ENCODE measurements around the gene KCNQ5.
"Not testable (repeated sequence)": the region's sequence is repeated elsewhere in the genome, so short reads cannot be mapped to it uniquely, and the experiment has no call there.

The KCNQ5 gene

GRCh38 chr6:72898313-72898712, 276.4 kb downstream of the KCNQ5 start:
- DNase-seq = not testable (repeated sequence)

GRCh38 chr6:72905705-72906478, 284.0 kb downstream of the KCNQ5 start:
- no peak for DNase-seq

GRCh38 chr6:72911463-72912155, 289.7 kb downstream of the KCNQ5 start:
- no peak for DNase-seq

- DNase-seq = no peak
Observed at GRCh38 chr6:72913797-72914196, 291.9 kb downstream of the KCNQ5 start.

GRCh38 chr6:72916298-72916697, 294.4 kb downstream of the KCNQ5 start:
- no peak for DNase-seq

- no peak for DNase-seq
Observed at GRCh38 chr6:72916906-72917305, 295.0 kb downstream of the KCNQ5 start.

GRCh38 chr6:72922401-72922800, 300.5 kb downstream of the KCNQ5 start:
- DNase-seq = no peak

- DNase-seq = no peak
Observed at GRCh38 chr6:72925136-72925535, 303.3 kb downstream of the KCNQ5 start.

GRCh38 chr6:72930556-72931132, 308.8 kb downstream of the KCNQ5 start:
- DNase-seq = no peak

GRCh38 chr6:72931325-72931887, 309.5 kb downstream of the KCNQ5 start:
- DNase-seq = no peak

GRCh38 chr6:72933233-72933632, 311.4 kb downstream of the KCNQ5 start:
- no peak for DNase-seq

- no peak for DNase-seq
Observed at GRCh38 chr6:72936766-72937559, 315.1 kb downstream of the KCNQ5 start.

GRCh38 chr6:72938104-72938503, 316.2 kb downstream of the KCNQ5 start:
- DNase-seq = no peak

GRCh38 chr6:72939004-72939403, 317.1 kb downstream of the KCNQ5 start:
- DNase-seq = peak in 1 of 56 donors; percentile 8

- DNase-seq = no peak
Observed at GRCh38 chr6:72940265-72940664, 318.4 kb downstream of the KCNQ5 start.

- no peak for DNase-seq
Observed at GRCh38 chr6:72941263-72941662, 319.4 kb downstream of the KCNQ5 start.

- DNase-seq = no peak
Observed at GRCh38 chr6:72941751-72942150, 319.9 kb downstream of the KCNQ5 start.

GRCh38 chr6:72943699-72944098, 321.8 kb downstream of the KCNQ5 start:
- no peak for DNase-seq

GRCh38 chr6:72944660-72945059, 322.8 kb downstream of the KCNQ5 start:
- DNase-seq = no peak

GRCh38 chr6:72946774-72947173, 324.9 kb downstream of the KCNQ5 start:
- DNase-seq = no peak

- no peak for DNase-seq
Observed at GRCh38 chr6:72947534-72947933, 325.7 kb downstream of the KCNQ5 start.
